HG03520 (cell line): ENCODE results near the gene ECE2.
"Not testable (repeated sequence)": the region's sequence is repeated elsewhere in the genome, so short reads cannot be mapped to it uniquely, and the experiment has no call there.

Experiments
- ATAC-seq: cut with Tn5 transposase; IDR thresholded peaks from one replicate; pipeline ENCODE4 v1.9.1; 2021; ENCODE audit warnings: mild to moderate bottlenecking, moderate library complexity; ENCODE audit not compliant: unreplicated experiment

The ECE2 gene

DNA sequence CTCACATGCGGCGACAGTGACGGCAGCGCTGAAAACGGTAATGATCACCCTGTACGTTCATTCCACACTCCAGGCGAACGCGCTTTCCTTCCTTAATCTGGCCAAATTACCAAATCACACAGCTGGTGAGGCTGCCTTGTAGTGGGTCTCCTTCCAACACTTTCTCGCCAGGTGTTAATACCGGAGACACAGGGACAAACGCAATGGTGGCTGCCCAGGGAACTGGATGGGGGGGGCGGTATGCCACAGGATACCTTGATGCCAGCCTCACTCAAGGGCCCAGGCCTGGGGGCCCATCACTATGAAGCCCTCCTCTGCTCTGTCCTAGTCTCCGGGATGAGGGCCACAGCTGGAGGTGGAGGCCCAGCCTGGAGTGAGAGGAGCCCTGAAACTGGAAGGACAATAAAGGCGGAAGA lies 13.1 kb upstream of the ECE2 start:
- no peak for ATAC-seq

DNA sequence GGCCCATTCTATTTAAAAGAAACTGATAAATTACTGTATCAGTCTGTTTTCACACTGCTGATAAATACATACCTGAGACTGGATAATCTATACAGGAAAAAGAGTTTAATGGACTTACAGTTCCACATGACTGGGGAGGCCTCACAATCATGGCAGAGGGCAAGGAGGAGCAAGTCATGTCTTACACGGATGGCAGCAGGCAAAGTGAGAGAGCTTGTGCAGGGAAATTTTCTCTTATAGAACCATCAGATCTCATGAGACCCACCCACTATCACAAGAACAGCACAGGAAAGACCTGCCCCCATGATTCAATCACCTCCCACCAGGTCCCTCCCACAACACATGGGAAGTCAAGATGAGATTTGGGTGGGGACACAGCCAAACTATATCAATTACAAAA lies 8.6 kb upstream of the ECE2 start:
- not testable (repeated sequence) for ATAC-seq

DNA sequence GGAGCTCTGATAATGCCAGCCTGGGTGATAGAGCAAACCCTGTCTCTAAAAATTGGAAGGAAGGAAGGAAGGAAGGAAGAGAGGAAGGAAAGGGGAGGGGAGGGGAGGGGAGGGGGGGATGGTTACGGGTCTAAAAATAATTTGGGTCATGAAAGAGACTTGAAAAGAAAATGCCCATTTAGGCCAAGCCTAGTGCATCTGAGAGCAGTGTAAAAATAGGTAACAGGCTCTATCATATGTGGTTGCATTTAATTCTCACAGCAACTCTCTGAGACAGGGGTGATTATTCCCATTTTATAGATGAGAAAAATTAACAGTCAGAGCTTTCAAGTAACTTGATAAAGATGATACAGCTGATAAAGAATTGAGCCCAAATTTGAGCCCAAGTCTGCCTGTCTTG lies 3.6 kb upstream of the ECE2 start:
- no peak for ATAC-seq

DNA sequence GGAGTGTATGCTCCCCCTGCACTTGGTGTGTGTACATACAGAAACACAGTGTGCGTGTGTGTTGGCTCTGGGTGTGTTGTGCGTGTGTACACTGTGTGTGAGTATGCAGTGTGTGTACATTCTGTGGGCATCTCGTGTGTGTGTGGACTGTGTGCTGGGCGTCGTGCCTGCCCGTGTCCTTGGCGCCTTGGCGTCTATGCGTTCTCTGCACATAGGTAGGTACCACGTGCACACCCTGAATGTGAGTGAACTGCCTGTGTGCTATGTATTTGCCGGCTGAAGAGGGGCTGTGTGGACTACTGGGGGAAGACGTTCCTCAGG lies 481 bp upstream of the ECE2 start:
- ATAC-seq: no peak

DNA sequence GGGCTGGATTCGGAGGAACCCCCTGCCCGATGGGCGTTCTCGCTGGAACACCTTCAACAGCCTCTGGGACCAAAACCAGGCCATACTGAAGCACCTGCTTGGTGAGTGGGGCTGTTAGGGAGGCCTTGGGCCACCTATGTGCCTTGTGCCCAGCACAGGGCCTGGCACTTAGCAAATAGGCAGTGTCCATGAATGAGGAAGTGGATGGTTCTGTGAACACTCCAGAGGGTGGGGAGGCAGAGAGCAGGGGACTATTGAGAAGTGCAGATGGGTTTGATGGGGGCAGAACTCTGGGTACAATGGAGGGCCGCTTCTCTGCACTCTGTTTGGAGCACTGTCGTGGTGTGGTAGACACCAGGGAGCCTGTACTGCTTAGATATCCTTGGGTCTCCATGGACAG lies 1.5 kb downstream of the ECE2 start:
- no peak for ATAC-seq

DNA sequence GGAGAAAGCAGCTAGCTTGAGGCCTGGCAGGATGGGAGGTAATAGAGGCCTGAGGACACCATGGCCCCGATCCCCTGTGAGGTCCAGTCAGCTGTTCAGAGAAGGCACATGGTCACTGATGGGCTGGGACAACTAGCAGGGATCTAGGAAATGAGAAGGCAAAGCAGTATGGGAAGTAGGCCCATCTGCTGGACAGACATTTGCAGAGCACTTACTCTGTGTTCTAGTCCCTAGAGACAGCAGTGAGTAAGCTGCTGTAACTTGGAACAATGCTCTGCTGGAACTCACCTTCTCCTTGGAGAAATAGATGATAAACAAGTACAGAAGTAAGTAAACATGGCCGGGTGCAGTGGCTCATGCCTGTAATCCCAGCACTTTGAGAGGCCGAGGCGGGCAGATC lies 7.1 kb downstream of the ECE2 start:
- no peak for ATAC-seq

DNA sequence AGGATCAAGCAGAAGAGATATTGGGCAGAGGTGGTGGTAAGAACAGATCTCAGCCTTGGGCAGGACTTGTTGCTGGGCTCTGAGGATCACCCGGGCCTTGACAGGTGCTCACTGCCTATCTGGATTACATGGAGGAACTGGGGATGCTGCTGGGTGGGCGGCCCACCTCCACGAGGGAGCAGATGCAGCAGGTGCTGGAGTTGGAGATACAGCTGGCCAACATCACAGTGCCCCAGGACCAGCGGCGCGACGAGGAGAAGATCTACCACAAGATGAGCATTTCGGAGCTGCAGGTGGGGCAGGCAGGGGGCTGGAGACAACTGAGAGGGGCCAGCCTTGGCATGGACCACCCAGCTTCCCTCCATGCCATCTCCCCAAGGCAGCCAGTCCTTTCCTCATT lies 7.9 kb downstream of the ECE2 start:
- no peak for ATAC-seq

DNA sequence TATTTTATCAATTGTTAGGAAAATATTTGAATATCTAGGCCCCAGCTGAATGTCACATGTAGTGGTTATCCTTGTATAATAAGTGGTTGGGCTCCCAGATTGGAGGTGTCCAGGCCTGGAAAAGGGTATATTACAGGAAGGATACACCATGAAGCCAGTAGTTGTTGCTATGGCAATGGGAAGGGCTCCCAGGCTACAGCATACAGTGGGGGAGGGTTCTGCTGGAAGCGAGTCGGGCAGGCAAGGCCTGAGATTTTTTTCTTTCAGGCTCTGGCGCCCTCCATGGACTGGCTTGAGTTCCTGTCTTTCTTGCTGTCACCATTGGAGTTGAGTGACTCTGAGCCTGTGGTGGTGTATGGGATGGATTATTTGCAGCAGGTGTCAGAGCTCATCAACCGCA lies 8.9 kb downstream of the ECE2 start:
- ATAC-seq: no peak

DNA sequence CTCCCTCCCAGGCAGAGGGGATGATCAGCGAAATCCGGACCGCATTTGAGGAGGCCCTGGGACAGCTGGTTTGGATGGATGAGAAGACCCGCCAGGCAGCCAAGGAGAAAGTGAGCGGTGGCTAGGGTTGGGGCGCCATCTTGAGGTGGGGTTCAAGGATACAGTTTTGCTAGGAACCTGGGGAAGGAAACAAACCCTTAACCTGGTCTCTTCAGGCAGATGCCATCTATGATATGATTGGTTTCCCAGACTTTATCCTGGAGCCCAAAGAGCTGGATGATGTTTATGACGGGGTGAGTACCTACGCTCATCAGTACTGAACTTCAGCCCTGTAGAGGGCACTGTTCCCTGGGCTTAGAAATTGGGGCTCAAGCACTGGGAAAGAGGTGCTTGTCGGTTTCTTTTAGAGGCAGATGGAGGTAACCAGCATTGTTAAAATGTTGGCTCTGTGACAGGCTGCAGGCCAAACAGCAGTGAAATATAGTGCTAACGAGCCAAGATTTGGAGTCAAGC lies 13.7 kb downstream of the ECE2 start:
- peak; percentile 46 for ATAC-seq

DNA sequence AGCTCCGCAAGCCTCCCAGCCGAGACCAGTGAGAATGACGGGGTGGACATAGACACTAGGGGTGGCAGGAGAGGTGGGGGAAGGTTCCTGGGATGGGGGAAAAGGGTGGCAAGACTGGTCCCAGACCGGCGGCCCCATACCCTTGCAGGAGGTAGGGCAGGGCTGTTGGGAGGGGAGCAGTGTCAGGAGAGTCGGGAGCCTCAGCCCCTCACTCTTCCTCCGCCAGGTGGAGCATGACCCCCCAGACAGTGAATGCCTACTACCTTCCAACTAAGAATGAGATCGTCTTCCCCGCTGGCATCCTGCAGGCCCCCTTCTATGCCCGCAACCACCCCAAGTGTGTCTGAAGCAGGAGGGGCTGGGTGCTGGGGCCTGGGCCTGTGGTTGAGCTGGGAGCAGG lies 14.5 kb downstream of the ECE2 start:
- ATAC-seq: no peak

DNA sequence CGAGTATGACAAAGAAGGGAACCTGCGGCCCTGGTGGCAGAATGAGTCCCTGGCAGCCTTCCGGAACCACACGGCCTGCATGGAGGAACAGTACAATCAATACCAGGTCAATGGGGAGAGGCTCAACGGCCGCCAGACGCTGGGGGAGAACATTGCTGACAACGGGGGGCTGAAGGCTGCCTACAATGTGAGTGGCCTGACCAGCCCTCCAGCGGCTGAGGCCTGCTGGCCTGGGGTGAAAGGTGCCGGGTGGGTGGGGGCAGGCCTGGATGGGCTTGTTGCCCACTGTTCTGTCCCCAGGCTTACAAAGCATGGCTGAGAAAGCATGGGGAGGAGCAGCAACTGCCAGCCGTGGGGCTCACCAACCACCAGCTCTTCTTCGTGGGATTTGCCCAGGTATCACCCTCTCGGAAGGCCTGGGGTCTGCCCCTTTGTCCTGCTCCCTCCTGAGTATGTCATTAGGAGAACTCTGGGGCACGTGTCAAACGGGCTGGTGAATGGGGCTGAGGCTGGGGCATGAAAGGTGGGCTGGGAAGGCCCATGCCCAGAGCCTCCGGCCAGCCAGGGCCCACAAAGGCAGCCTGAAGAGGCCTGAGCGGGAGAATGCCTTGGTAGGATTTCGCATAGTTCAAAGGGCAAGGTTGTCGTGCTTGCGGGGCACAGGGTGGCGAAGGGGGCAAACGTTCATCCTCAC lies 15.4 kb downstream of the ECE2 start:
- ATAC-seq: no peak

DNA sequence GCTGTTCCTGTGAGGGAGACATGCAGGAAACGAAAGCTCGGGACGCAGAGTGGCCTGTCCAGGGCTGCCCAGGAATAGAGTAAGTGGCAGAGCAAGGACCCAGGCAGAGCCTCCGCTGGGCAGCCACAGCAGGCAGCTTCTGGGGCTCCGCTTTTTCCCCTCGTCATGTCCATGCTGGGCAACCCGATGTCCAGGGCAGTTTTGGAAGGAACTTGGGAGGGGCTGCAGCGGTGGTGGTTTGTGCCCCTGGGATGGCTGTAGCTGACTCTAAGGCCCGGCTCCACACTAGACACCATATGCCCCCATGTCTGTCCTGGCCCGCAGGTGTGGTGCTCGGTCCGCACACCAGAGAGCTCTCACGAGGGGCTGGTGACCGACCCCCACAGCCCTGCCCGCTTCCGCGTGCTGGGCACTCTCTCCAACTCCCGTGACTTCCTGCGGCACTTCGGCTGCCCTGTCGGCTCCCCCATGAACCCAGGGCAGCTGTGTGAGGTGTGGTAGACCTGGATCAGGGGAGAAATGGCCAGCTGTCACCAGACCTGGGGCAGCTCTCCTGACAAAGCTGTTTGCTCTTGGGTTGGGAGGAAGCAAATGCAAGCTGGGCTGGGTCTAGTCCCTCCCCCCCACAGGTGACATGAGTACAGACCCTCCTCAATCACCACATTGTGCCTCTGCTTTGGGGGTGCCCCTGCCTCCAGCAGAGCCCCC lies 16.1 kb downstream of the ECE2 start:
- no peak for ATAC-seq

DNA sequence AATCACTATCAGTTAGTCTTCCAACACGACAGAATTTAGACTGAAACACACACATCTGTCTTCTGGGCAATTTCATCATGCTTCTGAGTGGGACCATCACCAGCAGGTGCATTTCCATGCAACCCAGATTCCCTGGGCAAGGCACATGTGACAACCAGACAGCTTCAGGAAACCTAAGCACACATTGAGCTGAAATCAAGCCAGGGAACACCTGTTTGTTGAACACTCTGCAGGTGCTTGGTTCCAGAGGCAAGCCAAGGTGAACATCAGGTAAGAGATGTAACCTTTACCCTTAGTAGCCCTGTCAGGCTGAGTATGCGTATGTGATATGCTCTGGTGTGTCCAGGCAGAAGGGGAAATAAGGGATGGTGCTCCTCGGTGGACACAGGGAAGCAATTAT lies 19.9 kb downstream of the ECE2 start:
- ATAC-seq: no peak

DNA sequence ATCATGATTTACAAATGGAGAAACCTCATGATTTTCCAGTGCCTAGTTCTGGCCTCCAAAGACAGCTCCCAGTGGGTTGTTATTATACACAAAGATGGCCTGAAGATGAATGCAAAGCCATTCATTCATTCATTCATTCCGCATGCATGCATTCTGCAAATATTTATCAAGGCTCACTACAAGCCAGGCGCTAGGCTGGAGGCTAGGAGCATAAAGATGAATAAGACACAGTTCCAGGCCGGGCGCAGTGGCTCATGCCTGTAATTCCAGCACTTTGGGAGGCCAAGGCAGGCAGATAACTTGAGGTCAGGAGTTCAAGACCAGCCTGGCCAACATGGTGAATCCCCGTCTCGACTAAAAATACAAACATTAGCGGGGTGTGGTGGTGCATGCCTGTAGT lies 20.8 kb downstream of the ECE2 start:
- ATAC-seq: no peak

DNA sequence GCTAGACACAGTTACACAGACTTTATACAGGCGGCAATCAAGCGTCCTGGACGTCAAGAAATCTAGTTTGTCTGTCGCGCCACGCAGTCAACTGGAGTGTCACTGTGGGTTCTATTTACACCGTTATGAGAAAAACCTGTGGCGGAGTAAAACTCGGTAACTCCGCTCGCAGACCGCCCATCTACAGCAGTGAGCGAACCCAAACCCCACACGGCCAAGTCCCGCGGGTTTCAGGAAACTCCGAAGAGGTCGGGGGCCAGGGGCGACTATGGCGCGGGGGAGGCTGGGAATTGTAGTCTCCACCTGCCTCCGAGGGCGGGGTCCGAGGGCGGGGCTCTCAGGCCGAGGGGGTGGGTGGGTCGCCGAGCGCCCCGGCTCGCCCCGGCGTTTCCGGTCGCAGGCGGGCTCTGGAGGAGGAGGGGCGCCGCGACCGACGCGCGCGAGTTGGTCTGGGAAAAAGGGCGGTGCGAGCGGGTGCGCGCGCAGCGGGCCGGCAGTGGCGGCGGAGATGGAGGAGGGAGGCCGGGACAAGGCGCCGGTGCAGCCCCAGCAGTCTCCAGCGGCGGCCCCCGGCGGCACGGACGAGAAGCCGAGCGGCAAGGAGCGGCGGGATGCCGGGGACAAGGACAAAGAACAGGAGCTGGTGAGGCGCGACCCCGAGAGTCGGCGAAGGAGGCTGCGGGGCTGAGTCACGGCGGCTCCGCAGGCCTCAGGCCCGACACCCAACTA lies 23.1 kb downstream of the ECE2 start, which contains the start of gene PSMD2:
TSS of gene PSMD2 (plus strand) at position 483 of the 729 bp plus-strand sequence. CDS start at position 509, 26 bp downstream.
- peak; percentile 90 for ATAC-seq

DNA sequence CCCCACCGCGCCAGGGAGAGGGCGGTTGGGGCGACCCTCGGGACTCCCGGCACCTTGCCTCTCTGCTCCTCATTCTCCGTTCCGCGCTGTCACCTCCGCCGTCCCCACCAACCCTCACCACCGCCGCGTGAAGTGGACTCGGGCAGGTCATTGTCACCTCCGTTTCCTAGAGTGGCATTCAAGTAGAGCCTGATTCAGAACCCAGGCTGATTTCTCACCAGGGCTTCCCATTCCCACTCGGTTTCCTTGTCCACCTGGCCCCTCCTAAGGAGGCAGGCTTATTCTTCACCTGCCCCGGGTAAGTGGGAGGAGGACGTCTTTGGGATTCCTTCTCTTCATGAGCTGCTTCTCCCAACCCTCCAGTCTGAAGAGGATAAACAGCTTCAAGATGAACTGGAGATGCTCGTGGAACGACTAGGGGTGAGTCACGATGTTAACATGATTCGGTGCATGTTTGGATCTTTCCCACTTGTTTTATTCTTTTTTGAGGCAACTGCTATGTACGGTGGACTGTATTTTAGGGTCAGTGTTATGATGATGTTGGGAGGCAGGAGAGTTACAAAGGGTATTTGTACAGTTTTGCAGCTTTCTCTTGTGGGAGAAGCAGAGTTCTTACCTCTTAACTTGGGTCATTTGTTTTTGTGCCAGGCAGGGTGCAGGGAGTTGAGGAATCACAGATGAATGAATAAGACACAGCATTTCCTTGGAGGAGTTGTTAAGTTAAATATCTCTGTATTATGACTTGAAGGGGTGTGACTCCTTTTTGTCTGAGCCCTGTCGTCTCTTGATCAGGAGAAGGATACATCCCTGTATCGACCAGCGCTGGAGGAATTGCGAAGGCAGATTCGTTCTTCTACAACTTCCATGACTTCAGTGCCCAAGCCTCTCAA lies 23.9 kb downstream of the ECE2 start:
- peak; percentile 2 for ATAC-seq

DNA sequence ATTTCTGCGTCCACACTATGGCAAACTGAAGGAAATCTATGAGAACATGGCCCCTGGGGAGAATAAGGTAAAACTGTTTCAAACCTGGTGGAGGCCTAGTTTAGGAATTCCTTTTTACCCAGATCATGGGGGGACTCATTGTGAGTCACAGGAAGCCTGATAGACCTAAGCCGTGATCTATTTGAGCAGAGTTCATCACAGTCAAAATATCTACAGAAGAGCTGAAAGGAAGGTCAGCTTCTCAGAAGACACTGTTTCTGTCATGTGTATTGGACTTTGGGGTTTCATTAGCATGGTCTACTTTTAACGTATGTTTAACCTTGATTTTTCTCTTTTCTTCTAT lies 24.5 kb downstream of the ECE2 start:
- no peak for ATAC-seq

DNA sequence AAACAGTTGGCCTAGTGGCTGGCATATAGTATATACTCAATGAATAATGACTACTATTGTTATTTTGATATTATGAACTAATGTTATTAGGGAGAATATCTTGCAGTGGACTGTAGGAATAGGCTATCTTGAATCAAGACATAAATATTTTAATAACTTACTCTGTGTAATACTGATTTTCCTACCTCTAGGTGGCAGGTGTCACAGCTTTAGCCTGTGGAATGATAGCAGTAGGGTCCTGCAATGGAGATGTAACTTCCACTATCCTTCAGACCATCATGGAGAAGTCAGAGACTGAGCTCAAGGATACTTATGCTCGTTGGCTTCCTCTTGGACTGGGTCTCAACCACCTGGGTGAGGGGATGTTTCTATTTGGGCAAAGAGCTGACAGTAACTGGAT lies 29.8 kb downstream of the ECE2 start:
- no peak for ATAC-seq

DNA sequence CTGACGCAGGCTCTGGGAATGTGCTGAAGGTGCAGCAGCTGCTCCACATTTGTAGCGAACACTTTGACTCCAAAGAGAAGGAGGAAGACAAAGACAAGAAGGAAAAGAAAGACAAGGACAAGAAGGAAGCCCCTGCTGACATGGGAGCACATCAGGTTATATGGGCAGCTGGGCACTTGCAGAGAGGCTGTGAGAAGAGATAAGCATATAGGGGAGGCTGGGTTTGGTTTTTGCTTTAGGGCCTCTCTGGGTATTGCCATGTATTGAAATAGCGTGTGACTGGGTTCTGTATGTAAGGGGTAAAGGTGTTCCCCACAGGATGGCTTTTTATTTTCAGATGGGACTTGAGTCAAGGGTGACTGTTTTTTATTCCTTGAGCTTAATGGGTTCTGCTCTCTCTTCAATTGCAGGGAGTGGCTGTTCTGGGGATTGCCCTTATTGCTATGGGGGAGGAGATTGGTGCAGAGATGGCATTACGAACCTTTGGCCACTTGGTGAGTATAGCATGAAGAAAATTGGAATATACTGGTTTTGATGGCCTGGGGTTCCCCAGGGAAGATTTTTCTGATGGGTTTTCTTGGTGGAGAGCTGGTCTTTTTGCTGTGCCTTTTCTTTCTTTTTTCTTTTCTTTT lies 30.6 kb downstream of the ECE2 start:
- no peak for ATAC-seq

DNA sequence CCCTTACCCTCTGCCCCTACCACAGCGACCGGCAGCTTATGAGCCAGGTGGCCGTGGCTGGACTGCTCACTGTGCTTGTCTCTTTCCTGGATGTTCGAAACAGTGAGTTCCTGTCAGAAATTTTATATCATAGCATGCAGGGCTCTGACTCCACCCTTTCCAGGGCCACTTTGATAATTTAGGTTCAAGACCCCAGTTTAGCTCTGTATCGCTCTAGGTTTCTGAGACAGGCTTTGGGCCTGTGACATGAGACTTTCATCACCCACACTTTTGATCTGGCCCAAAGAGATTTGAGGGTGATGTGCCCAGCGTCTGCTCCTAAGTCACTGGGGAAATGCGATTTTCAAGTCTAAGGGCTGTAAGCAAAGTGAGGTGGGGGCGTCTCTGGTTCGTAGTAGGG lies 32.1 kb downstream of the ECE2 start:
- ATAC-seq: no peak

DNA sequence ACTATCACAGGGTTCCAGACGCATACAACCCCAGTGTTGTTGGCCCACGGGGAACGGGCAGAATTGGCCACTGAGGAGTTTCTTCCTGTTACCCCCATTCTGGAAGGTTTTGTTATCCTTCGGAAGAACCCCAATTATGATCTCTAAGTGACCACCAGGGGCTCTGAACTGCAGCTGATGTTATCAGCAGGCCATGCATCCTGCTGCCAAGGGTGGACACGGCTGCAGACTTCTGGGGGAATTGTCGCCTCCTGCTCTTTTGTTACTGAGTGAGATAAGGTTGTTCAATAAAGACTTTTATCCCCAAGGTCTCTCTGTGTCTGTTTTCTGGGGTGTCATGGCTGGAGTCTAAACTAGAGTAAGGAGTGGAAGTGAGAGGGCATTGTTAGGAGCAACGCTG lies 32.9 kb downstream of the ECE2 start:
- no peak for ATAC-seq
